ENCODE results near the gene HDAC4.
A peak's percentile ranks its signal among the peaks of the same experiment; 100 is the strongest.

DNA sequence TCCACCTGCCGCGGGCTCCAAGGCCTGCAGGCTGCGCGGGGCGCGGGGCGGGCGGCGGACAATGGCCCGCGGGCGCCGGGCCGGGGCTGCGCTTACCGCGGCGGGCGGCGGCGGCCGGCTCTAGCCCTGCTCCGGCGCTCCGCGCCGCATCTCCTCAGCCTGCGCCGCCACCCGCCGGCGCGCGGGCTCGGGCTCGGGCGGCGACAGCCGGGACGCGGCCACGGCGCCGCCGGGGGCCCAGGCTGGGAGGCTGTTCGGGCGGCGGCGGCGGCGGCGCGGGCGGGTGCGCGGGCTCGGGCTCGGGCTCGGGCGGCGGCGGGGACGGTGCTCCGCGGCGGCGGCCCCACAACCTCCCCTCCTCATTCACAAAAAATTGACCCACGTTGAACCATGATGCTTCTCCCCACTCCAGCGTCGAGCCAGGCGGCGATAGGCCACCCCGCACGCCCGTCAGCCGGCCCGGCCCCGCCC lies at the start of gene HDAC4:
- TF ChIP-seq, protein P1, sequence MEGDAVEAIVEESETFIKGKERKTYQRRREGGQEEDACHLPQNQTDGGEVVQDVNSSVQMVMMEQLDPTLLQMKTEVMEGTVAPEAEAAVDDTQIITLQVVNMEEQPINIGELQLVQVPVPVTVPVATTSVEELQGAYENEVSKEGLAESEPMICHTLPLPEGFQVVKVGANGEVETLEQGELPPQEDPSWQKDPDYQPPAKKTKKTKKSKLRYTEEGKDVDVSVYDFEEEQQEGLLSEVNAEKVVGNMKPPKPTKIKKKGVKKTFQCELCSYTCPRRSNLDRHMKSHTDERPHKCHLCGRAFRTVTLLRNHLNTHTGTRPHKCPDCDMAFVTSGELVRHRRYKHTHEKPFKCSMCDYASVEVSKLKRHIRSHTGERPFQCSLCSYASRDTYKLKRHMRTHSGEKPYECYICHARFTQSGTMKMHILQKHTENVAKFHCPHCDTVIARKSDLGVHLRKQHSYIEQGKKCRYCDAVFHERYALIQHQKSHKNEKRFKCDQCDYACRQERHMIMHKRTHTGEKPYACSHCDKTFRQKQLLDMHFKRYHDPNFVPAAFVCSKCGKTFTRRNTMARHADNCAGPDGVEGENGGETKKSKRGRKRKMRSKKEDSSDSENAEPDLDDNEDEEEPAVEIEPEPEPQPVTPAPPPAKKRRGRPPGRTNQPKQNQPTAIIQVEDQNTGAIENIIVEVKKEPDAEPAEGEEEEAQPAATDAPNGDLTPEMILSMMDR (IDR thresholded peaks at IDR 0.05) = no peak
- TF ChIP-seq POLR2A (IDR thresholded peaks at IDR 0.05) = peak in 1 of 2 donors; percentile 38
- TF ChIP-seq EP300 (IDR thresholded peaks at IDR 0.05) = no peak

Data from tibial nerve (tissue), 4 donors.